H9 (cell line): ENCODE results near the gene SCARF1. TPM values are rescaled to one million over a fixed set of nuclear protein-coding genes. Genes with fewer than 3 reads are reported as not detected.
A peak's percentile ranks its signal among the peaks of the same experiment; 100 is the strongest.

ENCODE experiments used
- DNase-seq: peaks from one replicate; pipeline ENCODE4 v3.0.0-alpha.2; 2017
- H2AFZ ChIP-seq: one replicate; pipeline ENCODE4 v1.6.1; 2013; ENCODE audit warnings: mild to moderate bottlenecking, low read length, control low read depth, moderate library complexity
- H2AK5ac ChIP-seq: 2 replicates; pipeline ENCODE4 v1.6.1; 2013; ENCODE audit warnings: low read length, control low read depth, mixed read lengths; ENCODE audit not compliant: insufficient read length
- H2BK120ac ChIP-seq: one replicate; pipeline ENCODE4 v1.6.1; 2013; ENCODE audit warnings: low read depth, mild to moderate bottlenecking, low read length, control low read depth, inconsistent platforms; ENCODE audit not compliant: poor library complexity, severe bottlenecking
- H2BK12ac ChIP-seq: 2 replicates; pipeline ENCODE4 v1.6.1; 2013; ENCODE audit warnings: low read length, control low read depth, mixed read lengths, low read depth; ENCODE audit not compliant: insufficient read length
- H2BK15ac ChIP-seq: 2 replicates; pipeline ENCODE4 v1.6.1; 2013; ENCODE audit warnings: low read depth, low read length, control low read depth
- H2BK20ac ChIP-seq: one replicate; pipeline ENCODE4 v1.6.1; 2013; ENCODE audit warnings: low read depth, mild to moderate bottlenecking, low read length, control low read depth, inconsistent platforms; ENCODE audit not compliant: poor library complexity, severe bottlenecking
- H2BK5ac ChIP-seq: 2 replicates; pipeline ENCODE4 v1.6.1; 2013; ENCODE audit warnings: low read length, control low read depth, mixed read lengths; ENCODE audit not compliant: insufficient read length
- H3K14ac ChIP-seq: 2 replicates; pipeline ENCODE4 v1.6.1; 2013; ENCODE audit warnings: low read length, control low read depth; ENCODE audit not compliant: insufficient read depth
- H3K18ac ChIP-seq: 2 replicates; pipeline ENCODE4 v1.6.1; 2013; ENCODE audit warnings: low read depth, mild to moderate bottlenecking, mixed read lengths, low read length, control low read depth; ENCODE audit not compliant: insufficient read length
- H3K23ac ChIP-seq: 2 replicates; pipeline ENCODE4 v1.6.1; 2013; ENCODE audit warnings: low read length, control low read depth, mixed read lengths, low read depth; ENCODE audit not compliant: insufficient read length
- H3K23me2 ChIP-seq: 2 replicates; pipeline ENCODE4 v1.6.1; 2013; ENCODE audit warnings: low read depth, mild to moderate bottlenecking, mixed read lengths, low read length, control low read depth; ENCODE audit not compliant: insufficient read length, poor library complexity, severe bottlenecking
- H3K27ac ChIP-seq: 2 replicates; pipeline ENCODE4 v1.5.1; 2013; ENCODE audit warnings: low read length, control low read depth, mixed read lengths, low read depth; ENCODE audit not compliant: insufficient read length
- H3K27me3 ChIP-seq: 2 replicates; pipeline ENCODE4 v1.6.1; 2013; ENCODE audit warnings: low read length, control low read depth, inconsistent platforms; ENCODE audit not compliant: insufficient read depth
- H3K4ac ChIP-seq: 2 replicates; pipeline ENCODE4 v1.6.1; 2013; ENCODE audit warnings: low read depth, mild to moderate bottlenecking, control low read depth, inconsistent platforms, low read length, moderate library complexity
- H3K4me1 ChIP-seq: 2 replicates; pipeline ENCODE4 v1.6.1; 2013; ENCODE audit warnings: low read length, control low read depth, inconsistent platforms; ENCODE audit not compliant: insufficient read depth
- H3K4me2 ChIP-seq: 2 replicates; pipeline ENCODE4 v1.6.1; 2013; ENCODE audit warnings: low read length, control low read depth, mixed read lengths; ENCODE audit not compliant: insufficient read length, insufficient read depth
- H3K56ac ChIP-seq: 2 replicates; pipeline ENCODE4 v1.6.1; 2013; ENCODE audit warnings: low read depth, mild to moderate bottlenecking, mixed read lengths, low read length, control low read depth; ENCODE audit not compliant: insufficient read length
- H3K79me1 ChIP-seq: 2 replicates; pipeline ENCODE4 v1.6.1; 2013; ENCODE audit warnings: low read depth, mild to moderate bottlenecking, moderate library complexity, low read length, control low read depth, inconsistent platforms; ENCODE audit not compliant: insufficient read depth, poor library complexity, severe bottlenecking
- H3K79me2 ChIP-seq: 2 replicates; pipeline ENCODE4 v1.6.1; 2013; ENCODE audit warnings: low read length, control low read depth, inconsistent platforms; ENCODE audit not compliant: insufficient read depth
- H3K9ac ChIP-seq: 2 replicates; pipeline ENCODE4 v1.6.1; 2013; ENCODE audit warnings: low read length, control low read depth, mixed read lengths; ENCODE audit not compliant: insufficient read length; ENCODE audit errors: extremely low read depth
- H3K9me3 ChIP-seq: one replicate; pipeline ENCODE4 v1.6.1; 2013; ENCODE audit warnings: low read depth, low read length, inconsistent platforms; ENCODE audit not compliant: control insufficient read depth
- H3T11ph ChIP-seq: one replicate; pipeline ENCODE4 v1.6.1; 2013; ENCODE audit warnings: mild to moderate bottlenecking, low read length, control low read depth, inconsistent platforms
- H4K20me1 ChIP-seq: one replicate; pipeline ENCODE4 v1.6.1; 2013; ENCODE audit not compliant: control insufficient read depth, insufficient read length, insufficient read depth
- H4K5ac ChIP-seq: 2 replicates; pipeline ENCODE4 v1.6.1; 2013; ENCODE audit warnings: low read depth, mild to moderate bottlenecking, mixed read lengths, low read length, control low read depth; ENCODE audit not compliant: insufficient read length
- H4K8ac ChIP-seq: replicated peaks from 2 replicates; pipeline ENCODE4 v1.6.1; 2013; ENCODE audit warnings: low read length, control low read depth, mixed read lengths, low read depth; ENCODE audit not compliant: insufficient read length
- H4K91ac ChIP-seq: 2 replicates; pipeline ENCODE4 v1.6.1; 2013; ENCODE audit warnings: low read depth, mild to moderate bottlenecking, moderate library complexity, mixed read lengths, low read length, control low read depth; ENCODE audit not compliant: insufficient read length
- H3K27ac Mint-ChIP-seq, 3 experiments: 2 replicates in 2 of 3; 3 replicates in 1 of 3; pipeline ENCODE4 v1.8.0; 2020 to 2021; ENCODE audit warnings: mixed read lengths in 3 of 3, mild to moderate bottlenecking in 1 of 3, moderate library complexity in 1 of 3
- H3K27me3 Mint-ChIP-seq: 2 replicates; pipeline ENCODE4 v1.8.0; 2021; ENCODE audit warnings: low read depth, mild to moderate bottlenecking, moderate library complexity, mixed read lengths
- H3K36me3 Mint-ChIP-seq, 3 experiments: 2 replicates in 2 of 3; 3 replicates in 1 of 3; pipeline ENCODE4 v1.8.0; 2020 to 2021; ENCODE audit warnings: low read depth in 3 of 3, mixed read lengths in 3 of 3; ENCODE audit not compliant: insufficient read depth in 1 of 3
- H3K4me1 Mint-ChIP-seq, 2 experiments: 2 replicates each; pipeline ENCODE4 v1.8.0; 2020; ENCODE audit warnings: mixed read lengths in 2 of 2
- H3K4me3 Mint-ChIP-seq, 2 experiments: 2 replicates in 1 of 2; 3 replicates in 1 of 2; pipeline ENCODE4 v1.8.0; 2020 to 2021; ENCODE audit warnings: mild to moderate bottlenecking in 2 of 2, mixed read lengths in 2 of 2, moderate library complexity in 1 of 2
- H3K9me3 Mint-ChIP-seq, 2 experiments: 2 replicates in 1 of 2; 3 replicates in 1 of 2; pipeline ENCODE4 v1.8.0; 2020; ENCODE audit warnings: mild to moderate bottlenecking in 2 of 2, mixed read lengths in 2 of 2, moderate library complexity in 1 of 2
- WGBS: extraction: QIAGEN DNeasy Blood & Tissue Kit; methylation state at CpG from one replicate; pipeline ENCODE4 v1.1.7; 2013; ENCODE audit warnings: missing lambda C conversion rate, low lambda C conversion rate, mixed read lengths; ENCODE audit not compliant: insufficient read length; ENCODE audit errors: extremely low coverage; 5-methylcytosine and 5-hydroxymethylcytosine counted together
- total RNA-seq: library from RNA; stranded (reverse); gene quantifications from 2 replicates; pipeline ENCODE4 v1.2.1, GENCODE V29; 2021
- TF ChIP-seq, protein P1 (sequence below): fragments of 200-600 bp; sonication (generic); conservative IDR thresholded peaks from 3 replicates; pipeline ENCODE4 v1.8.0; 2021; ENCODE audit warnings: antibody characterized with exemption, mild to moderate bottlenecking

SCARF1 gene
- total RNA-seq, 1 experiment from 2014 or later = 2.4 TPM

DNA sequence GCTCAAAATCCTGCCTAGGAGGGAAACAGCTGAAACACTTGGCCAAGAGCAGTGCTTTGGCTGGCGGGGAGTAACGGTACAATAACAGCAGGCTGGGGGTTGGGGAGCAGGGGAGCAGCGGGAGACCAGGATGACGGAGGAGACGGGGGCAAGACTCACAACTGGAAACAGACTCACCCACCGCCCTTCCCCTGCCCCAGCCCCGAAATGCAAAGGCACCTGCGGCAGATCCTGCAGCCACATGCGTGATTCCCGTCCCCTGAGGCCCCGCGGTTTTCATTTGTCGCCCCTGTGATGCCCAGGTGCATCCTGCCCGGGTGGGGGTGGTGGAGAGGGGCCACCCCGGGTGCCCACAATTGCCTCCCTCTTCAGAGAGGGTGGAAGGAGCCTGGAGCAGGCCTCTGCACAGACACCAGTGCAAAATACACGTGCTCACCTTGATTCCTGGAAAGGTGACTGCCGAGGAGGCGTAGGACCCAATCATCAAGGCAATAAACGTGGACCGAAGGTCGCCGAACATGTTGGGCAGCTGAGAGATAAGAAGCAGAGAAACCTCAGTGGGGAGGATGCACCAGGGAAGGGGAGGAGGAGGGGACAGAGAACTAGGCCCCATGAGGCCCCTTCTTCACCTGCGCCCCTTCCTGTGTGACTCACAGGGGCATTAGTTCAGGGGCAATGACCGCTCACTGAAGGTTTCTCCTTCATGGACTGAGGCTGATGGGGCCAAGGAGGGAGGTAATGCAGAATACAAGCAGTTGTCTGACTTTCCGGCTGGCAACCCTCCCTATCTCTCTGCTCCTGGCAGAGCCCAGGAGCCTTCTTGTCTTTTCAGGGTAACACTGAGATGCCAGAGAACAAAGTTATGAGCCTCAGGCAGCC, 52.5 kb downstream of the SCARF1 start:
- H2AFZ ChIP-seq = no peak overlapping the region
- no peaks in the 10 kb centered on the region for H3K79me2 ChIP-seq
- peaks cover 0 to 3% (median 0%) of the 10 kb centered on the region in 3 experiments; a peak in 3 of 7 replicates for H3K36me3 Mint-ChIP-seq
- H2BK20ac ChIP-seq = no peak overlapping the region
- no peaks in the 10 kb centered on the region for H3K27me3 Mint-ChIP-seq
- H3K27ac Mint-ChIP-seq = peak overlapping the region; percentile 18 to 77 (median 58); a peak in 5 of 7 replicates
- peak overlapping the region in 1 of 2 experiments; percentile 22; a peak in 1 of 5 replicates for H3K4me3 Mint-ChIP-seq
- H3K9me3 Mint-ChIP-seq = no peaks in the 10 kb centered on the region
- TF ChIP-seq, protein P1, sequence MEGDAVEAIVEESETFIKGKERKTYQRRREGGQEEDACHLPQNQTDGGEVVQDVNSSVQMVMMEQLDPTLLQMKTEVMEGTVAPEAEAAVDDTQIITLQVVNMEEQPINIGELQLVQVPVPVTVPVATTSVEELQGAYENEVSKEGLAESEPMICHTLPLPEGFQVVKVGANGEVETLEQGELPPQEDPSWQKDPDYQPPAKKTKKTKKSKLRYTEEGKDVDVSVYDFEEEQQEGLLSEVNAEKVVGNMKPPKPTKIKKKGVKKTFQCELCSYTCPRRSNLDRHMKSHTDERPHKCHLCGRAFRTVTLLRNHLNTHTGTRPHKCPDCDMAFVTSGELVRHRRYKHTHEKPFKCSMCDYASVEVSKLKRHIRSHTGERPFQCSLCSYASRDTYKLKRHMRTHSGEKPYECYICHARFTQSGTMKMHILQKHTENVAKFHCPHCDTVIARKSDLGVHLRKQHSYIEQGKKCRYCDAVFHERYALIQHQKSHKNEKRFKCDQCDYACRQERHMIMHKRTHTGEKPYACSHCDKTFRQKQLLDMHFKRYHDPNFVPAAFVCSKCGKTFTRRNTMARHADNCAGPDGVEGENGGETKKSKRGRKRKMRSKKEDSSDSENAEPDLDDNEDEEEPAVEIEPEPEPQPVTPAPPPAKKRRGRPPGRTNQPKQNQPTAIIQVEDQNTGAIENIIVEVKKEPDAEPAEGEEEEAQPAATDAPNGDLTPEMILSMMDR = no peak
- H2BK15ac ChIP-seq = no peak overlapping the region
- no peak overlapping the region for H3K4me2 ChIP-seq
- peaks cover 5 to 6% of the 10 kb centered on the region in 2 experiments; a peak in 3 of 4 replicates for H3K4me1 Mint-ChIP-seq
- H3K27ac ChIP-seq = no peak overlapping the region
- no peak overlapping the region for H2BK12ac ChIP-seq
- H3K23ac ChIP-seq = no peak overlapping the region
- no peaks in the 10 kb centered on the region for H3K79me1 ChIP-seq
- H4K8ac ChIP-seq = no peak overlapping the region
- no peak overlapping the region for H2BK120ac ChIP-seq
- H3K18ac ChIP-seq = no peak overlapping the region
- no peaks in the 10 kb centered on the region for H3K23me2 ChIP-seq
- no peak overlapping the region for H3K56ac ChIP-seq
- H2BK5ac ChIP-seq = no peak overlapping the region
- no peak overlapping the region for H4K5ac ChIP-seq
- no peak for DNase-seq
- no peaks in the 10 kb centered on the region for H3K4me1 ChIP-seq
- no peaks in the 10 kb centered on the region for H4K20me1 ChIP-seq
- H3T11ph ChIP-seq = no peak overlapping the region
- no peak overlapping the region for H3K9ac ChIP-seq
- no peaks in the 10 kb centered on the region for H3K9me3 ChIP-seq
- WGBS = no CpG with 5 or more reads among the region's 25 CpGs
- H2AK5ac ChIP-seq = no peak overlapping the region
- H3K4ac ChIP-seq = no peak overlapping the region
- H3K27me3 ChIP-seq = no peaks in the 10 kb centered on the region
- H3K14ac ChIP-seq = no peak overlapping the region; the same call in 1 of the 2 replicates
- H4K91ac ChIP-seq = no peak overlapping the region
